GM13977 (cell line): ENCODE results near the gene PAX2.

ENCODE experiments used
- DNase-seq: peaks from one replicate; pipeline ENCODE4 v3.0.0; 2012; ENCODE audit warnings: low spot score
- in situ Hi-C: fragments of 300-500 bp; cut with MboI; formaldehyde crosslinking; loops from one replicate; pipeline ENCODE4 v1.12.0; 2022; ENCODE audit warnings: low sequenced_read_pairs, low pct_unique_long_range_greater_than_20kb, mixed read lengths, inconsistent platforms; ENCODE audit not compliant: unreplicated experiment
- TF ChIP-seq, protein P1 (sequence below): IDR thresholded peaks from 2 replicates; pipeline ENCODE4 v1.5.1; 2012; ENCODE audit warnings: mild to moderate bottlenecking, control low read depth; ENCODE audit not compliant: insufficient read depth; ENCODE audit errors: extremely low read depth, missing control alignments

Gene PAX2

DNA sequence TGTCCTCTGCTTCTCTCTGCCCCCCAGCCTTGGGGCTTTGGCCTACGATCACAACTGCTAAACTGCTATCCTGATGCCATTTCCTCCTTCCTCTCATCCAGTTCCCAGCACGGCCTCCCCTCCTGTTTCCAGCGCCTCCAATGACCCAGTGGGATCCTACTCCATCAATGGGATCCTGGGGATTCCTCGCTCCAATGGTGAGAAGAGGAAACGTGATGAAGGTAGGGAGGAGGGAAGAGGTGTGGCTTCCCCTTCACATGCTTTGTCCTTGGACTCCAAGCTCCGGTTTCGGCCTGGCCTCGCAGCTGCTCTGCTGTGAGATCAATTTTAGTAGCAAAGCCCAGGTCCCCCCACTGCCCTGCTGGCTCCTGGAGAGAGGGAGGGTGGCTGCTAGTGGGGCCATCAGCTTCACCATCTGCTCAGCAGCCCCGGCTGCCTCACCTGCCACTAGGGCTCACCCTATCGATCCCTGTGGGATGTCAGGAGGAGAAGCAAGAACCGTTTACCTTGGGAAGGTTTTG lies 35.8 kb downstream of the PAX2 start:
- in situ Hi-C loops = no loop called here
- TF ChIP-seq, protein P1, sequence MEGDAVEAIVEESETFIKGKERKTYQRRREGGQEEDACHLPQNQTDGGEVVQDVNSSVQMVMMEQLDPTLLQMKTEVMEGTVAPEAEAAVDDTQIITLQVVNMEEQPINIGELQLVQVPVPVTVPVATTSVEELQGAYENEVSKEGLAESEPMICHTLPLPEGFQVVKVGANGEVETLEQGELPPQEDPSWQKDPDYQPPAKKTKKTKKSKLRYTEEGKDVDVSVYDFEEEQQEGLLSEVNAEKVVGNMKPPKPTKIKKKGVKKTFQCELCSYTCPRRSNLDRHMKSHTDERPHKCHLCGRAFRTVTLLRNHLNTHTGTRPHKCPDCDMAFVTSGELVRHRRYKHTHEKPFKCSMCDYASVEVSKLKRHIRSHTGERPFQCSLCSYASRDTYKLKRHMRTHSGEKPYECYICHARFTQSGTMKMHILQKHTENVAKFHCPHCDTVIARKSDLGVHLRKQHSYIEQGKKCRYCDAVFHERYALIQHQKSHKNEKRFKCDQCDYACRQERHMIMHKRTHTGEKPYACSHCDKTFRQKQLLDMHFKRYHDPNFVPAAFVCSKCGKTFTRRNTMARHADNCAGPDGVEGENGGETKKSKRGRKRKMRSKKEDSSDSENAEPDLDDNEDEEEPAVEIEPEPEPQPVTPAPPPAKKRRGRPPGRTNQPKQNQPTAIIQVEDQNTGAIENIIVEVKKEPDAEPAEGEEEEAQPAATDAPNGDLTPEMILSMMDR = no peak
- DNase-seq = no peak

DNA sequence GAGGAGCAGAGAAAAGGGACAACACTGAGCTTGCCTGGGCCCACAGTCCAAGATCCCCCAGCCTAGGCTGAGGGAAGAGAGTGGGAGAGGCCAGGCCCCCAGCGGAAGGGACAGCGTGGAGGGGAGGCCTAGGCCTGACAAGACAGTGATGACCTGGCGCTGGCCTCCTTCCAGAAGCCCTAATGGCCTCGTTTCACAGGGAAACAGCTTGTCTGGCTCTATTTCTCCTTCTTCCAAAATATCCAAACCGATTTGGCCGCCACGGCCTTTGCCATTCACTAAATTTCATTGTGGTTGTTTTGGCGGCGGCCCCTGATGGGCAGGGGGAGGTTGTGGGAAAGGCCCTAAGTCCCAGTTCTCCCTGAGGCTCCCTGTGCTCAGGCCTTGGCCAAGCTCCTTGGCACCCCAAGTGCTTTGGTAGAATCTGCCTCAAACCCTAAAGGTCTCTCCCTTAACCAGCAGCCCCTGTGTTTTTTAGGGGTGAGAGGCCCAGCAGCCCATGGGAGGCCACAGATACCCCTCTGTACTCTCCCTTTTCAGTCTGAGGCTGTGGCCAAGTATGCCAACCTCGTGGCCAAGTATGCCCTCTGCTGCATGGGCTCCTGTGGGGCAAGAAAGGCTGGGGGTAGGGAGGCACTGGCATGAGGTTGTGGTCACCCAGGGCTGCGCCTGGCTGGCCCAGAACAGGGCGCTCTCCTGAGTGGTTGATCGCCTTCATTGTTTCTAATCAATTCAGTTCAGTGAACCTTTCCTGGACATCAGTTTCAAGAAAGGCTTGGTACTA lies 37.3 kb downstream of the PAX2 start:
- TF ChIP-seq, protein P1 = no peak
- no peak for DNase-seq
- in situ Hi-C loops = no loop called here

DNA sequence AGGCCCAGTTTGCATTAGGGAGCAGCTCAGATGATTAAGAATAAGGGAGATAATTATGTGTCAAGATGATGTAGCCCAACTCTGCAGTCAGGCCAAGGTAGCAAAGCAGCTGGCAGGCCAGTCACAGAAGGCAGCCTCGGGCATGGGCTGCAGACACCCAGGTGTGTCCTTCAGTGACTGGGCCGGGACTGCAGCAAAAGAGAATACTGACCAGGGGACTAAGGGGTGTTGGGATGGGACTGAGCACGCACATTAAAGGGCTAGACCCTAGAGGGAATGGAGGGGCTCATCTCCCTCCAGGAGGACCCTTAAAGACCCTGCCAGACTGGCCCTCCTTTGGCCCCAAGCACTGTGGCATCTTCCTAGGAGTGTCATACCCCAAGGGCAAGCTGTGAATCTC lies 38.7 kb downstream of the PAX2 start:
- no peak for DNase-seq
- TF ChIP-seq, protein P1 = no peak
- in situ Hi-C loops = no loop called here

DNA sequence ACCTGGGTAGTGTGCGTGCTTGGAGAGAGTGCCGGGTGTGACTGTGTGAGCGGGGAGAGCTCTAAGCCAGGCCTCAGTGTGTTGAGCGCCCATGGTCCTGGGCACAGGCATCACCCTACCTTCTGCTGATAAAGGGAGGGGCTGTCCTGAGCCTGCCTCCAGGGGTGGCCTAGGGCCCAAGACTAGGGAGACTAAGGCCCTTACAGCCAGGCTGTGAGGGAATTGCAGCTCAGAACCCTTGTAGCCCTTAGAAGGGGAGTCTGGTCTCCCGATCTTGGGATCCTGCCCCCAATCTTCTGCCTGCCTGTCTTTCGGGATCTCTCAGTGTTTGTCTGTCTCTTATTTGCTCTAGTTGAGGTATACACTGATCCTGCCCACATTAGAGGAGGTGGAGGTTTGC lies 41.2 kb downstream of the PAX2 start:
- in situ Hi-C loops = no loop called here
- no peak for DNase-seq
- TF ChIP-seq, protein P1 = no peak

DNA sequence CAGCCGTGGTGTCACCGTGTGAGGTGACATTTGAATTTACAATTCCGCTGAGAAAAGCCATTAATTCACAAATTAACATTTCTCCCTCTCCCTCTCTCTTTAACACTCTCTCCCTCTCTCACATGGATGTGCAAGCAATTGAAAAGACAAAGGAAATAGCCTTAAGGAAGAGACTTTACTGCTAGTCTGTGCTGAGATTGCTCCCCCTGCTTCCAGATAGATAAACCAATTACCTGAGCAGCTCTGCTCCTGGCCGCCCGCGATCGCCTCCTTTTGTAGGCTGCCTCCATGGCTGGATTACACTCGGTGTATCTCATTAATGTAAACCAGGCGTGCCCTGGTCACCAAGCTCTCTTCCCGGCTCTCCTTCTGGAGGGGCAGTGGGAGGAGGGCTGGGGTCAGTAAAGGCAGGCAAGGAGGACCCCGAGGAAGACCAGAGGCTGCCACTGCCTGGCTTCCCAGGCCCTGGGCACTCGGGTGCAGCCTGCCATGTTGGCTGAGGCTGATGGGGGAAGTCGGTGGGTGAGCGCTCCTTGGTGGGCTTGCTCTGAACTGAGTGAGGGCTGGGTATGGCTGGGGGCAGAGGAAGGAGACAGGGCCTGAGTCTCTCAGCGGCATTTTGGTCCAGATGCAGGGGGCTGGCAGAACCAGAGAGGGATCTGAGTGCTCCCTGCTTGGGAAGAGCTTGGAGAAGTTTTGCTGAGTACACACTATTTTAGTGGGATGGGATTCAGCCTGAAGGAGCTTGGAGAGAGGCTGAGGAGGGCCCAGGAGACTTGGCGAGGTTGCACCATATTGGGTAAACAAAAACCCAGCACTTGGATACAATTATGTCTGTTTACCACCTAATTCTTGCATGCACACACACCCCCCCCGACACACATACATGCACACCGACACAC lies 42.9 kb downstream of the PAX2 start:
- in situ Hi-C loops = no loop called here
- TF ChIP-seq, protein P1 = no peak
- DNase-seq = no peak

DNA sequence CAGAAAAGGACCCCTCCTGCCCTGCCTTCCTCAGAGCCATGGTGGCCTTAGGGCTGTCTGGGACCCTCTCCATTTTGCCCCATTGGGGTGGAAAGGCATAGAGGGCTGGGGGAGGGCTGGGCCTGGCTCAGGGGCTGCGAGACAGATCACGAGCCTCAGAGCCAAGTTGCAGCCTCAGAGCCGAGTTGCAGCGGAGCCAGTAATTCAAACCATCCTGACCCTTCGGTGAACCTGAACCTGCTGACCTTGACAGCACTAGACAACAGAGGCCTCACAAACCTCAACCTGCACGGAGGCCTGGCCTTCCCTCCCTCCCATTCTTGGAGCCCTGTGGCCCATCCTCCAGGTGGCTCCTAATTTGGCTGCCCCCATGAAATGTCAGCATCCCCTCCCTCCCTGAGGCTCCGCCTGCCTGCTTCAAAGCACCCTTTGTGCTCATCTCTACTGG lies 45.4 kb downstream of the PAX2 start:
- in situ Hi-C loops = no loop called here
- no peak for DNase-seq
- TF ChIP-seq, protein P1 = no peak
